HT-29 (cell line): ENCODE data around the gene CEMIP2. TPM values are rescaled to one million over a fixed set of nuclear protein-coding genes. Genes with fewer than 3 reads are reported as not detected.
"Not testable (repeated sequence)": the region's sequence is repeated elsewhere in the genome, so short reads cannot be mapped to it uniquely, and the experiment has no call there.

Experiments used
- DNase-seq: peaks from one replicate; pipeline ENCODE4 v3.0.0-alpha.2; 2015; ENCODE audit warnings: low spot score
- total RNA-seq: library from RNA; depleted of rRNA; stranded (reverse); fragments of >200 nt; shearing (Covaris generic); gene quantifications from 2 replicates; pipeline ENCODE4 v1.2.3, GENCODE V29; 2014; rRNA removed

The CEMIP2 gene, protein sequence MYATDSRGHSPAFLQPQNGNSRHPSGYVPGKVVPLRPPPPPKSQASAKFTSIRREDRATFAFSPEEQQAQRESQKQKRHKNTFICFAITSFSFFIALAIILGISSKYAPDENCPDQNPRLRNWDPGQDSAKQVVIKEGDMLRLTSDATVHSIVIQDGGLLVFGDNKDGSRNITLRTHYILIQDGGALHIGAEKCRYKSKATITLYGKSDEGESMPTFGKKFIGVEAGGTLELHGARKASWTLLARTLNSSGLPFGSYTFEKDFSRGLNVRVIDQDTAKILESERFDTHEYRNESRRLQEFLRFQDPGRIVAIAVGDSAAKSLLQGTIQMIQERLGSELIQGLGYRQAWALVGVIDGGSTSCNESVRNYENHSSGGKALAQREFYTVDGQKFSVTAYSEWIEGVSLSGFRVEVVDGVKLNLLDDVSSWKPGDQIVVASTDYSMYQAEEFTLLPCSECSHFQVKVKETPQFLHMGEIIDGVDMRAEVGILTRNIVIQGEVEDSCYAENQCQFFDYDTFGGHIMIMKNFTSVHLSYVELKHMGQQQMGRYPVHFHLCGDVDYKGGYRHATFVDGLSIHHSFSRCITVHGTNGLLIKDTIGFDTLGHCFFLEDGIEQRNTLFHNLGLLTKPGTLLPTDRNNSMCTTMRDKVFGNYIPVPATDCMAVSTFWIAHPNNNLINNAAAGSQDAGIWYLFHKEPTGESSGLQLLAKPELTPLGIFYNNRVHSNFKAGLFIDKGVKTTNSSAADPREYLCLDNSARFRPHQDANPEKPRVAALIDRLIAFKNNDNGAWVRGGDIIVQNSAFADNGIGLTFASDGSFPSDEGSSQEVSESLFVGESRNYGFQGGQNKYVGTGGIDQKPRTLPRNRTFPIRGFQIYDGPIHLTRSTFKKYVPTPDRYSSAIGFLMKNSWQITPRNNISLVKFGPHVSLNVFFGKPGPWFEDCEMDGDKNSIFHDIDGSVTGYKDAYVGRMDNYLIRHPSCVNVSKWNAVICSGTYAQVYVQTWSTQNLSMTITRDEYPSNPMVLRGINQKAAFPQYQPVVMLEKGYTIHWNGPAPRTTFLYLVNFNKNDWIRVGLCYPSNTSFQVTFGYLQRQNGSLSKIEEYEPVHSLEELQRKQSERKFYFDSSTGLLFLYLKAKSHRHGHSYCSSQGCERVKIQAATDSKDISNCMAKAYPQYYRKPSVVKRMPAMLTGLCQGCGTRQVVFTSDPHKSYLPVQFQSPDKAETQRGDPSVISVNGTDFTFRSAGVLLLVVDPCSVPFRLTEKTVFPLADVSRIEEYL (N-terminal part only)
- 71.6 and 102 TPM in 2 replicates for total RNA-seq

DNA sequence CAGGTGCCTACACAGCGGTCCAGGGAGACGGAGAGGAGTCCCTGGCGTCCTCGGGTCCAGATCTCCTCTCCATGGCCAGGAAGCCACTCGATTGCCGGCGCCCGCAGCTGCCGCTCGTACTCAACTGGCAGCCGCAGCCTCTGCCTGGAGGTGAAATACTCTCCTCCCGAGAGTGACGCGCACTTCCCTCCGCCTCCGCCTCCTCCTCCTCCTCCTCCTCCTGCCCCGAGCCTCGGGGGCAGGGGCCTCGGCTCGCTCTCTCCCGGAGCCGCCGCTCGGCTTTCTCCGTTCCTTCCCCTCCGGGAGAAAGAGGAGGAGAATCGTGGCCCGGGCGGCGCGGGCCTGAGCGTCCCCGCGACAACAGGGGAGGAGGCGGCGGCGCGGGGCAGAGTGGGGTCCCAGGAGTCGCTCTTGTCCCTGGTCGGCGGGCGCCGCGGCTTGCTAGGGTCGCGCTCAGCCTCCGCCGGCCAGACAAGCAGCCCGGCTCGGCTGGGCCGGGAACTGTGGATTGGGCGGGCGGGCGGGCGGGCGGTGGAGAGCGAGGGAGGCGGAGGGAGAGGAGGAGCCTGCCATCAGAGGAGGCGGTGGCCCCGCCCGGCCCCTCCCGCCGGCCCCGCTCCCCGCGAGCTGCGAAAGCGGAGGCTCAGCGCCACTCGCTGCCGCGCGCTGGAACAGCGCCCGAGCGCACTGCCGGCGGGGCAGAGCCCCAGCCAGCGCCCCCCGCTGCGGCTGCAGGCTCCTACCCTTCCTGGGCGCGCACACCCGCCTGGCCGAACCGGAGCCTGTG is at the start of gene CEMIP2:
CEMIP2 (minus strand) TSS at position 126 of the 787 bp plus-strand sequence. CDS start 18,140 bp downstream, outside the sequence.
- DNase-seq = peak; percentile 90

DNA sequence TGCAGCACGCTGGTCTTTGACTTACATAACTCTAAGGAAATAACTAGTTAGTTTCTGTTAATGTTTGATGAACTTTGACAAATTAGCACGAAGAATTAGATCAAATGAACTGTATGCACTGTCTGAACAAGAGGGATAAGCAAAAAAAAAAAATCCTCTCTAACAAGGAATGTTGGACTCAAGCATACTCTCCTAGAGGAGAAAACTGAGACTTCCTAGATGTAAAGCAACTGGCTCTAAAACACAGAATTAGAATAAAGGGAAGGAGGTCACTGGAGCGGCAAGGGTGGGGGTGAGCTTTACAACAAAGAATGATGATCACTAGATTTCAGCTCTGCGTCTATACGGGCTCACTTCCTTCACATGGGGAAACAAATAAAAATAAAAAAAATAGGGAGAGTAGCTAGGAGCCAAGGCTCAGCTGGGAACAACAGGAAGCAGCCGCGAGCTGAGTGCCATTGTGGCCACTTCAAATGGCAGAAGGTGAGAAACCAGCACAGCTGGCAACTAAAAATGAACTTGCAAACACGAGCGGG is 48.7 kb upstream of the CEMIP2 start:
- DNase-seq = no peak

DNA sequence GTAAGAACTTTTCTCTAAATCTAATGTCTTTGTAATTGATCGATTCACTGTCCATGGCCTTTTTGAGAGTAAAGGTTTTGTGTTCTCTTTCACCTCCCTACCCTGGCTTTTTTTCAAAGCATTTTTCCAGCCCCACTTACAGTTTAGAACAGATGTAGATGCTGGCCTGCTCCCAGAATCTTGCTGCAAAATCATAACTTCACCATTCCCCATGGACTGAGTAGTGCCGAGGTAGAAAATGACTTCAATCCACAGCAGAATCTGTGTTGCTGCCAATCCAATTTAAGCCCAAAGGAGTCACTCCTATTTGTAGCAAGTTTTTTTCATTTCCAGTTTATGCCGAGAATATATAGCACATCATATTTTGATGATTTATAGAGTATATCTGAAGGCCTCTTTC is 46.5 kb upstream of the CEMIP2 start:
- DNase-seq = no peak

DNA sequence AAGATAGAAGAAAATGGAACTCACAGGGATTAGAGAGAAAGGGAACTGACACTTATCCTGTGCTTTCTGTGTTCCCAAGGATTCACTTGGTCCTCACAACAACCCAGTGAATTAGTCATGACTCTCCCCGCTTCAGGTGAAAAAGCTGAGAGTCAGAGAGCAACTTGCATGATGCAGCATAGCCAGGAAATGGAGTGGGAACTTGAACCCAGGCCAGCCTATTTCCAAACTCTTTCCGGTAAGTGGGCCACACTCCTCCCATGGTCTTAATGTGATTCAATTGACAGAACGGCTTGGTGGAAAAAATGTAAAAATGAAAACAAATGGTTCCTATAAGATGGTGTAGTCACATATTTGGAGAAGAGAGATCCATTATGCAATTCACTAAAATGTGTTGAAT is 45.9 kb upstream of the CEMIP2 start:
- DNase-seq = no peak

DNA sequence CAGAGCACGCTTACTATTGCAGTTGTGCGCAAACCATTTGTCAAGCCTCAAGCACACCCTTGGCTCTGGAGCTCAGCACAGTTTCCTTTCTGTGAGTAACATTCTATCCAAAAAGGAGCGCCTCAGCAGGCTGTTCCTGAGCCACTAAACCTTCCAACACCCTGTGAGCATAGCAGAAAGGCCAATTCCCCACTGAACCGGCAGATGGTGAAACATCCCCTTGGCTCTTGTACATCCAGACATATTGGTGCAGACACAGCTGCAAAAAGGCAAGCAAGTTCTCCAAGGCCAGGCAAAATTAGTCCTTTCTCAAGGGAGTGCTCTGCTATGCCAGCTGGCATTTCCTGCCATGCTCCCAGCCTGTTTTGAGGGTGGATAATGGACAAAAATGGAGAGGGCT is 44.1 kb upstream of the CEMIP2 start:
- no peak for DNase-seq

DNA sequence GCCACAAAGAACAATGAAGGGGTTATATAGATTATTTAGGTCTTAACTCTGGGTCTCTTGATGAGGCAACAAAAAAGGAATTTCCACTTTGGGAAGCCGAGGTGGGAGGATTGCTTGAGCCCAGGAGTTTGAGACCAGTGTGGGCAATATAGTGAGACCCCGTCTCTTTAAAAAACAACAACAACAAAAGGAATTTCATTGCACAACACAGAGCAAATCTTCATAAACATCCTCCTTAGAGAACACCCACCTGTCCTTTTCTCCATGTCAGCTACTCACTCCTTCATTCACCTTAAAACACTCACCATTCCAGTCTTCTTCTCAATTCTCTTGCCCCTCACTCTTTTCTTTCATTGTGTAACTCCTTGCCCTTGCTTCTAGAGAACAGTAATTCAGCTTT is 39.8 kb upstream of the CEMIP2 start:
- DNase-seq = no peak

DNA sequence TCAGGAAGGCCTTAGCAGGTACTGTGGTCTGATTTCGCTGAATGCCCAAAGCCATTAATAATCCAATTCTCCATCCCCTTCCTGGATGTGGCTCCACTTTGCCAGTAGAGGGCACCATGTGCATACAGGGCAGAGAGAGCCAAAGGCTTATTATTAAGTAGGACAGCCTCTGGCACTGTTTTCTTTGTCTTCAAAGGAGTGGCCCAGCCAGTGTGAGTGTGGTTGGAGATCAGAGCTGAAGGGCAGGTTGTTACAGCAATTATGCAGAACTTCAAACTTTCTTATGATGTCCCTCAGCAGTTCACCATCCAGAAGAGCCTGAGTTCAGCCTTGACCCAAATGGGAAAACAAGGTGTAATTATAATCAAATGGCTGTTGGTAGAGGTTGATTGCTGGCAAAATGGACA is 38.6 kb upstream of the CEMIP2 start:
- peak; percentile 93 for DNase-seq

DNA sequence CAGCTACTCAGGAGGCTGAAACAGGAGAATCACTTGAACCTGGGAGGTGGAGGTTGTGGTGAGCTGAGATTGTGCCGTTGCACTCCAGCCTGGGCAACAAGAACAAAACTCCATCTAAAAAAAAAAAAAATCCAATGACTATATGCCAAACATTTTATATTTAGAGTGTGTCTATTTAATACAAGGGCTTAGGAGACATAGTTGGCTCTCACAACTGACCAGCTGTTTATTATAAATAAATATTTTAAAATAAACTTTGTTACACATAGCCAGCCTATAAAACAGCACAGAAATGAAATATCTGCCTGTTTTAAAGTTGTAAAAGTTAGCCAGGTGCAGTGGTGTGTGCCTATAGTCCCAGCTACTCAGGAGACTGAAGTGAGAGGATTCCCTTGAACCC is 36.8 kb upstream of the CEMIP2 start:
- DNase-seq = not testable (repeated sequence)

DNA sequence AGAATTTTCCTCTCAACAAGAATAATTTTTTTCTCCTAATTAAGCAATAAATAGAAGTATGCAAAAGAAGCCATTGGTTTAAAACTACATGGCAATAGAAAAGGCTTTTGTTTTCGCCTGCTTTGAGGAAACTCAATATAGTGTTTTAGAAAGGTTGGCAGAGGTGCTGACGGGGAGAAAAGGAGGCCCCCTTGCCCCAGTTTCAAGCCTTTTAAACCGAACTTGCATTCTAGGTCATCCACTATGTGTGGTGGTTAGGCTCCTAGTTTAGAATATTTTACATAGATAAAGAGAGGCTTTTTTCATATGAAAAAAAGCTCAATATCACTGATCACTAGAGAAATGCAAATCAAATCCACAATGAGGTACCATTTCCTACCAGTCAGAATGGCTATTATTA is 33.5 kb upstream of the CEMIP2 start:
- no peak for DNase-seq

DNA sequence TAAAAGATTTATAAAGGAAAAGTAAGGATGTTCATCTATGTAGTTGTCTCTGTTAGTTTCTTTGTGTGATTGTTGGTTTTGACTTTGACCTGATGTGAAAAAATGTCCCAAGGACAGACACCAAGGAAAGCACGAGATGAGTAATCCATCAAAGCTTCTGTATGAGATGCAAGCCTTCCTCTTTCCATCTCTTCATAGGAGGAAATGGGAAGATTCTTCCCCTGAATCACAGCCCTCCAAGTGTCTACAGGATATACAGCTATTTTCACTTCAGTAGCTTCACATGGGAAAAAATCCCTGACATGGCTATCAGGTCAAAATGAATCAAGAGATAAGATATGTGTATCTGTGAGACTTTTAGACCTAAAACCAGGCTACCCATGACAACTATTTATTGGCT is 29.0 kb upstream of the CEMIP2 start:
- DNase-seq = no peak

DNA sequence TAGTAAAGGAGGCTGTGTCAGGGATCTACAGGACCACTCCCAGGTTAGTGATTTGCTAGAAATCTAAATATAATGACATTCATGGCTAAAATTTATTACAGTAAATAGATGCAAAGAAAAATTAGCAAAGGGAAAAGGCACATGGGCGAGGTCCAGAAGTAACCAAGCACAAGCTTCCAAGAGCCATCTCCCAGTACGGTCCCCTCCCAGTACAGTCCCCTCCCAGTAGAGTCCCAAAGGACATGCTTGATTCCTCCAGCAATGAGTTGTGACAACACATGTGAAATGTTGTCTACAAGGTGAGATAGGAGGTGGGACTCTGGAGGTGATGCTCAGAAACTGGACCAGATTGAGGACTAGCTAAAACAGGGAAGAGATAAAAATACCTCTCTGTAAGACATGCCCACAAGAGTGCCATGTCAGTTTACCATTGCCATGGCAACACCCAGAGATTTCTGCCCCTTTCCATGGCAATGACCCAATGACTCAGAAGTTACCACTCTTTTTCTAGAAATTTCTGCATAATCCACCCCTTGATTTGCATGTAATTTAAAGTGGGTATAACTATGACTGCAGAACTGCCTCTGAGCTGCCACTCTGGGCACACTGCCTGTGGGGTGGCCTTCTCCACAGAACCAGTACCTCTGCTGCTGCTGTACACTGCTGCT is 27.9 kb upstream of the CEMIP2 start:
- no peak for DNase-seq

DNA sequence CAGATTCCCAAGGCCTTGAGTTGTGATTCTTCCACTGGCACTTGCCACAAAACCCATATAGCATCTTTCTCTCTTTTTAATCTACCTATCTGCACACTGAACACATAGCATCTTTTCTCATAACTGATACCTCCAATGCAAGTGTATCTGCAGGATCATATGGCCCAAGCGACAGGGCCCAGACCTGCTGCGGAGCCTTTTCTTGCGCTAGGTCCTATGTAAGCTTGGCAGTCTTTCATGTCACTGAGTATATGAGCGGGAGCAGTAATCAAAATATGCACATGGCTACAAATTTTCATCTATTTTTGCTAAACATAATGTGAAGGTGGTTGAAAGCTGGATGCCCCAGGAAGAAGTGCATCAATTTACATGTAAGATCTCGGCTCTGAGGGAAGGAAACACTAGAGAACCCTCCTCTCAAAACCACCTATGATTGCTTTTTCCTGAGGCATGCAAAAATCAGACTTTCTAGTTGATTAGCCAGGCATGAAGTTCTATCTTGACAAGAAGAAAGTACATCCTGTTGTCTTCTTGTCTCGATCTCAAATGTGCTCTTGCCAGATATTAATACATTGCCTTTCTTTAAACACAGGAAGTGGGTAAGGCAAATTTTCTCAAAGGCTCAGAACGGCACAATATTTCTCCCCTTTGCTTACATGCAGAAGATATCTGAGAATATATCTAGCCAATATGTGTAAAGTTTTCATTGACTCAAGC is 26.9 kb upstream of the CEMIP2 start:
- DNase-seq = no peak

DNA sequence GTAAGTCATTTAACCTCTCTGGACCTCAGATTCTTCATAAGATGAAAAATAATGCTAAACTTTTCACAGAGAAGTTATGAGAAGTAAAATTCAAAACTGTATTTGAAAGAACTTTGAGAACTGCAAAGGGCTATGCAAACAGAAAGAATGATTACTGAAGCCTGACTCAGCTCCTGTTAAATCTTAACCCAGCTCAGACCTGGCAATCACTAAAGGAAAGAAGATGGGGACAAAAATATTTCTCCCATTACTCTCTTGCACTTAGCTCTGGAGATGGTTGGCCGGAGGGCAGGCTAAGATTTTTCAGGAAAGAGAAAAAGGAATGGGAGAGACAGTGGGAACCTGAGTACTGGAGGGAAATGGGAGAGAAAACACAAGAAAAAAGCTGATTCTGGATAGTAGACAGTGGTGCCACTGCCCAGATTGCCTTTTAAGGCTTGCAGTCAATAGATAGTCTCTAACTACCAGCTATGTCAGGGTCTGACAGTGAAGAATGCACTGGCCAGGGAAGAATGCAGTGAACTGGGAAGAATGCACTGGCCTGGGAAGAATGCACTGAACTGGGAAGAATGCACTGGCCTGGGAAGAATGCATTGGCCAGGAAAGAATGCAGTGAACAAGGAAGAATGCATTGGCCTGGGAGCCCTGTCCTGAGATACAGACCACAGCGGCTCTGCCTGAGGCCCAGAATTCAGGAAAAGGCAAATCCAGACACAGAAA is 25.2 kb upstream of the CEMIP2 start:
- no peak for DNase-seq

DNA sequence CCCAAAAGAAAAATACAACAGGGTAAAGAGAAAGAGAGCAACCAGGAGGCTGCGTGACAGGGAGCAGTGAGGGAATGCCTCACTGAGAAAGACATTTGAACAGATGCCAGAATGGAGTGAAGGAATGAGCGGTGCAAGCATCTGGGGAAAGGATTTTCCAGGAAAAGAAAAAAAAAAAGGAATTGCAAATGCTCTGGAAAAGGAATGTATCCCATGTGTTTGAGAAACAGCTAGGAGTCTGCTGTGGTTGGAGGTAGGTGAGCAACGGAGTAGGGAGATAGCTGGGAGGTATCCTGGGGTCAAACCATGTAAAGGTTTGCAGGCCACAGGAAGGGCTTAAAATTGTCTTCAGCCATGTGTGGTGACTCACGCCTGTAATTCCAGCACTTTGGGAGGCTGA is 23.6 kb upstream of the CEMIP2 start:
- DNase-seq = no peak

DNA sequence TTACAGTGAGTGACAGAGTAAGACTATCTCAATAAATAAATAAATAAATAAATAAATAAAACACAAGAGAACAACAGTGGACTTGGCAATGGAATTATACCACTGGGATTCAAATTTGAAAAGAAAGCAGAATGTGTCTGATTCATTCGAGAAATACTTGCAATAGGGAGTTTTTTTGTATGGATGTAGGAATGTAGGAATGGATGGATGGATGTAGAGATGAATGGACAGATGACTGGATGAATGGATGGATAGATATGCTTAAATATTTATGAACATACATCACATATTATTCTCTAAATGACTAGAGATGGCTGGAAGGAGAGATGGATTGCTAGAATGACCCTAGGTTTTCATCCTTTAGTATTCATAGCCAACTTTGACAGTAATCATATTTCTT is 22.0 kb upstream of the CEMIP2 start:
- DNase-seq = no peak

DNA sequence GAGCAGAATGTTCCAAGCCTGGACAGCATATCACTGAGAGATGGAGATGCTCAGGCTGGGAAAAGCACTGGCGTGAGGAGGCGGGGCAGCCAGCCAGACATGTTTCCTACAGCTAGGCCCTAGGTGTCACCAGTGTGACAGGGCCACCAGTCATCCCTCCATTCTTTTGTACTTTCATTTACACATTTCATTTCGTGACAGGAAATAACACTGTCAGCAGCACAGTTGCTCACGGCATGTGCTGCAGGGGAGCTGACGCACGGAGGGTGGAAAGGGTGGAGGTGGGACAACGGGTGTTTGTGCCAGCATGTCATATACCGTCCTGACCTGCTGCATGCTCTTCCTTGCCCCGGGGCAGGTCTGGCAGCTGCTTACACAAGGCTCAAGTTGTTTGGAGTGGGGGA is 14.8 kb upstream of the CEMIP2 start:
- peak; percentile 39 for DNase-seq

DNA sequence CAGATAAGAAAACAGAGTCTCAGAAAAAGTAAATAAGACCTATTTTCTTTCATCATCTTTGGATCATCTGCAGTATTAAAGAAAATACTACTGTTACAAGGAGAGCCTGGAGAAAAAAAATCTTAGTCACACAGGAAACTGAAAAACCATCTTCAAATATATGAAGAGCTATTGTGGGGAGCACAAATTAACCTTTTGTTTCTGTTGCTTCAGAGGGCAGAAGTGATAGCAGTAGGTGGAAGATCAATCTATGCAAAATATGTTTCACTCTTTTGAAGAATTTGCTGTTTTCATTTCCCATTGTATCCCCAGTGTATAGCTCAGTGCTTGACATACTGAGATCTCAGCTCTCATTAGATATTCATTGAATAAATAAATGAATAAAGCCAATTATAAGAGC is 13.1 kb upstream of the CEMIP2 start:
- no peak for DNase-seq

DNA sequence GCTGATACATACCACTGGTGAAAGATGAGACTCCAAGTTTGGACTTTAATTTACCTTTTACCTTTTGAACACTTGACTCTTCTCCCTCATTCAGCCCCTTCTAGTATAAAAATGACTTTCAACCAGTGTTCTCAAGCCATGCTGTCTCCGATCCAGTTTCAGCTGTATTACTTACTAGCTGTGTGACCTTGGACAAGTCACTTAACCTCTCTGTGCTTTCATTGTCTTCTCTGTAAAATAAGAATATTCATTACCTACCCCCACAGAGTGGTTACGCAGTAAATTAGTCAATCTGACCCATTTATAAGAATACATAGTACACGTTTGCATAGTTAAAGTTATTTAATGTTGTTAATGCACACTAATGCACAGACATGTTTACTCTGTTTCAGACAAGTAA is 12.6 kb upstream of the CEMIP2 start:
- DNase-seq = no peak

DNA sequence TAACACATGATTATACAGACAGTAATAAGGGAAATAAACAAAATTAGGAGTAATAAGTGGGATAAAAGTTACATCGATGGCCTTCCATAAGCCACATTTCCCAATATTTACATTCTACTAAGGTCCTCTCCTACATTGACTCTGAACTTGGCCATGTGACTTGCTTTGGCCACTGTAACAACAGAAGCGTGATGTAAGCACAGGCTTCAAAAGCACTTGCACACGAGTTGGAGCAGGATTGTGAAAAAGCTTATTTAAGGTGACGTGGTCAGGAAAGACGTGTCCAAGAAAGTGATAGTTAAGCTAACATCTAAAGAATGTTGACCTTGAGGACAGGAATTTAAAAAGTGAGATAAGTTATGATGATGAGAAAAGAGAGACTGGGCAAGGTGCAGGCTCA is 9.8 kb upstream of the CEMIP2 start:
- no peak for DNase-seq
